Activated CD4-positive, alpha-beta memory T cell treated with anti-CD3 and anti-CD28 coated beads for 36 hours (primary cell): ENCODE results near the gene CCDC15. TPM values are rescaled to one million over a fixed set of nuclear protein-coding genes. Genes with fewer than 3 reads are reported as not detected.
"Not testable (repeated sequence)": the region's sequence is repeated elsewhere in the genome, so short reads cannot be mapped to it uniquely, and the experiment has no call there.

Source experiments
- CTCF ChIA-PET: fragments of 350-600 bp; sonication (Branson Sonifier 250); formaldehyde crosslinking; loops from one replicate; lab custom pipeline; 2021; ENCODE audit warnings: antibody characterized with exemption, inconsistent platforms; lab: Charles Lee
- POLR2A ChIA-PET: fragments of 350-600 bp; sonication (Branson Sonifier 250); formaldehyde crosslinking; loops from one replicate; lab custom pipeline; 2021; ENCODE audit warnings: antibody characterized with exemption; lab: Charles Lee
- DNase-seq: peaks from one replicate; pipeline ENCODE4 v3.0.0-alpha.2; 2020
- H3K27ac Mint-ChIP-seq: one replicate; pipeline ENCODE4 v1.8.0; 2021; ENCODE audit warnings: mixed read lengths
- H3K27me3 Mint-ChIP-seq: one replicate; pipeline ENCODE4 v1.8.0; 2021; ENCODE audit warnings: mixed read lengths
- H3K36me3 Mint-ChIP-seq: one replicate; pipeline ENCODE4 v1.8.0; 2021; ENCODE audit warnings: mixed read lengths
- H3K4me1 Mint-ChIP-seq: one replicate; pipeline ENCODE4 v1.8.0; 2021; ENCODE audit warnings: low read depth, mixed read lengths
- H3K4me3 Mint-ChIP-seq: one replicate; pipeline ENCODE4 v1.8.0; 2021; ENCODE audit warnings: mild to moderate bottlenecking, mixed read lengths
- H3K9me3 Mint-ChIP-seq: one replicate; pipeline ENCODE4 v1.8.0; 2021; ENCODE audit warnings: mixed read lengths
- intact Hi-C: fragments of 100-400 bp; cut with micrococcal nuclease; formaldehyde crosslinking; loops from one replicate; pipeline ENCODE4 v1.15.1; 2023
- total RNA-seq, 2 experiments: library from RNA; stranded (reverse); gene quantifications; one replicate each; pipeline ENCODE4 v1.2.3, GENCODE V29; 2021

Gene CCDC15
- total RNA-seq, 2 experiments from 2014 or later = 5.6 to 6.4 TPM

GRCh38 chr11:125090151-125090550 lies 136.1 kb downstream of the CCDC15 start:
- H3K27ac Mint-ChIP-seq, DNase-seq, POLR2A ChIA-PET, H3K4me3 Mint-ChIP-seq, H3K4me1 Mint-ChIP-seq, H3K27me3 Mint-ChIP-seq, H3K9me3 Mint-ChIP-seq, H3K36me3 Mint-ChIP-seq: not testable (repeated sequence)
- intact Hi-C loops = loop anchor here (5.0 kb wide), 2 partner anchors 52 to 317 kb away; no protein-coding TSS in a partner anchor
- CTCF ChIA-PET = interaction anchor here (2.0 to 3.3 kb wide), 3 partner anchors 52 to 257 kb away, joined by 5 to 34 read pairs (median 6); no protein-coding TSS in a partner anchor

DNA sequence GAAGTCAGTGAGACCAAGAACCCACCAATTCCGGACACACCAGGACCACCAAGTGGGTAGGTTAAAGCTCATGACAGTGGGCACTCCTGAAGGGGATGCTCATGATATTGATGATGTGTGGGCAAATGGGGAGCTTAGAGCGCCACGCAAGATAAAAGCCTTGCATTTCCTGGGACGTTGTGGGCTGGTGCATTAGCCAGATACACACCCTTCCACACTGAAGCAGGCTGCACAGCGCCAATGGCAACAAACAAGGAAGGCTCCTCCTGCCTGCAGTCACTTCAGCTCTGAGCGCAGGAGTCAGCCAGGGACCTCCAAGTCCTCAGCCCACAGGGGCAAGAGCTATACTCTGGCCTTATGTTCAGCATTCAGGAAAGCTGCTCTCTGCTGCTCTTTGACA lies 136.8 kb downstream of the CCDC15 start:
- POLR2A ChIA-PET = no interaction called here

More for the DNA sequence above, 136.8 kb downstream of the CCDC15 start:
- Mint-ChIP-seq H3K4me3 (no peak overlapping the region), H3K9me3 (no peaks in the 10 kb centered on the region), H3K36me3 (peaks cover 1% of the 10 kb centered on the region), H3K4me1 (no peaks in the 10 kb centered on the region), H3K27me3 (no peaks in the 10 kb centered on the region), H3K27ac (no peak overlapping the region)
- DNase-seq = no peak
- intact Hi-C loops = loop anchor here (5.0 kb wide), 2 partner anchors 51 to 316 kb away; no protein-coding TSS in a partner anchor
- CTCF ChIA-PET = interaction anchor here (0.7 to 3.3 kb wide), 10 partner anchors 12 to 313 kb away, joined by 3 to 34 read pairs (median 4); no protein-coding TSS in a partner anchor

Other genes starting within 250 kb of the CCDC15 start
- 10 to 100 TPM; 15.3 to 17.0 TPM for gene NRGN, start 214.3 kb upstream of the CCDC15 start, total RNA-seq
- under 1 TPM; 0.31 to 0.34 TPM for gene VSIG2, start 201.9 kb upstream of the CCDC15 start, total RNA-seq
- gene ESAM, start 191.9 kb upstream of the CCDC15 start, total RNA-seq = under 1 TPM; 0.64 to 0.75 TPM
- gene MSANTD2, start 153.8 kb upstream of the CCDC15 start, total RNA-seq = 1 to 10 TPM; 6.1 to 6.4 TPM
- gene ROBO3, start 88.8 kb upstream of the CCDC15 start, total RNA-seq = 10 to 100 TPM in 1 of 2 experiments, 1 to 10 TPM in 1; 9.0 to 10.4 TPM
- gene ROBO4, start 56.3 kb upstream of the CCDC15 start, total RNA-seq = not detected
- not detected for gene HEPN1, start 35.0 kb upstream of the CCDC15 start, total RNA-seq
- not detected for gene HEPACAM, start 18.2 kb upstream of the CCDC15 start, total RNA-seq
- under 1 TPM; 0.46 to 0.93 TPM for gene SLC37A2, start 109.1 kb downstream of the CCDC15 start, total RNA-seq
- gene TMEM218, start 157.4 kb downstream of the CCDC15 start, total RNA-seq = 10 to 100 TPM; 12.8 to 14.8 TPM
- gene PKNOX2, start 210.5 kb downstream of the CCDC15 start, total RNA-seq = not detected